HG03565 (cell line): ENCODE results near the gene EMP2.

Experiments
- ATAC-seq: cut with Tn5 transposase; IDR thresholded peaks from one replicate; pipeline ENCODE4 v1.9.1; 2021; ENCODE audit warnings: mild to moderate bottlenecking, moderate library complexity; ENCODE audit not compliant: unreplicated experiment

Gene EMP2

GRCh38 chr16:10494343-10495030 is 85.9 kb downstream of the EMP2 start:
- no peak for ATAC-seq

GRCh38 chr16:10493276-10493675 is 87.1 kb downstream of the EMP2 start:
- ATAC-seq: no peak

- ATAC-seq: no peak
These were observed 90.3 kb downstream of the EMP2 start for GRCh38 chr16:10490141-10490540.

GRCh38 chr16:10485698-10486382 is 94.6 kb downstream of the EMP2 start:
- ATAC-seq: no peak

- no peak for ATAC-seq
These were observed 95.2 kb downstream of the EMP2 start for GRCh38 chr16:10485159-10485558.

GRCh38 chr16:10480151-10480550 is 100.2 kb downstream of the EMP2 start:
- ATAC-seq: no peak
